ENCODE measurements around the gene AKAP13.
A peak's percentile ranks its signal among the peaks of the same experiment; 100 is the strongest.

The AKAP13 gene

GRCh38 chr15:85607842-85608241 is 227.4 kb downstream of the AKAP13 start:
- no peak for DNase-seq

DNA sequence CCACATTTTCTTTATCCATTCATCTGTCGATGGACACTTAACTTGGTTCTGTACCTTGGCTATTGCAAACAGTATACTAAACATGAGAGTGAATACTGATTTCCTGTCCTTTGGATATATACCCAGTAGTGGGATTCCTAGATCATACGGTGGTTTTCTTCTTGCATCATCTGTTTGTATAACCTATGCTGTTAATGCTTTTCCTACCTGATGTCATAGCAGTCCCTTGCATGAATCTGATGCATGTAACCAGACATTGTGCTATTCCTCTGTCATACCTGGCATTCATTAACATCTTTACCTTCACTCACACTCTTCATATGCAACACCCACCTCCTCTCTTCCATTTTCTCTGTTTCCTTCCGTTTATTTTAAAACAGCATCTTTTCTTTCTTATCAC is 229.1 kb downstream of the AKAP13 start:
- no peak for DNase-seq

DNA sequence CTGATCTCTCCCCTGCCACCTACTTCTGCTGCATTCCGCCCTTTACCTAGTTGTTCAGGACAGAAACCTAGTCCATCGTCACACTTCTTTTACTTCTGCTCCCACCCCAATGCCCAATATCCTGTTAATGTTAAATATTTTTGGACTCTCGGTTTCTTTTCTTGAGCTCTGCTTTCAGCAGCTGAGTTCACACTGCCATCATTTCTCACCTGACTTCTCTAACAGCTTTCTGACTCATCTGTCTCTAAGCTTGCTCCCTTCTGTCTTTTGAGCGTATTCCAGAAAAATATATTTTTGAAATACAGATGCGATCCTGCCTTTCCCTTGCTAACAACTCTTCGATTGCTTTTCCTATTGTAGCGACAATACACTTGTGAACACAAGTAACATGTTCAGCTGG is 231.0 kb downstream of the AKAP13 start:
- DNase-seq, result no peak

- no peak for DNase-seq
Observed at GRCh38 chr15:85614059-85614458, 233.7 kb downstream of the AKAP13 start.

GRCh38 chr15:85615930-85616329 is 235.5 kb downstream of the AKAP13 start:
- no peak for DNase-seq

GRCh38 chr15:85616549-85617110 is 236.2 kb downstream of the AKAP13 start:
- no peak for DNase-seq

DNA sequence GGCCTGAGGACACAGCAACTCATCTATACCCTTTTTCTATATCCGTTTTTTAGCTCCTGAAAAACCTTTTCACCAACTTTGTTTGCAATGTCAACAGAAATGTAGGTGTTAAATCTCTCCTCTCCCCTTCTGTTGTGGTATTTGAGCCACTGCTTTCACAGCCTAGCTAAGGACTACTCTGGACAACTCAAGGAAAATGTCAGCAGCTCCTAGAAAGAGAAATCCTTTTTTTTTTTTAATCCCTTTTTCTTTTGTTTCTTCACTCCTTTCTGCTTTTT is 237.8 kb downstream of the AKAP13 start:
- no peak for DNase-seq

GRCh38 chr15:85618956-85619491 is 238.6 kb downstream of the AKAP13 start:
- DNase-seq, result peak; percentile 46

- peak; percentile 22 for DNase-seq
Observed at GRCh38 chr15:85619992-85620689, 239.7 kb downstream of the AKAP13 start.

DNA sequence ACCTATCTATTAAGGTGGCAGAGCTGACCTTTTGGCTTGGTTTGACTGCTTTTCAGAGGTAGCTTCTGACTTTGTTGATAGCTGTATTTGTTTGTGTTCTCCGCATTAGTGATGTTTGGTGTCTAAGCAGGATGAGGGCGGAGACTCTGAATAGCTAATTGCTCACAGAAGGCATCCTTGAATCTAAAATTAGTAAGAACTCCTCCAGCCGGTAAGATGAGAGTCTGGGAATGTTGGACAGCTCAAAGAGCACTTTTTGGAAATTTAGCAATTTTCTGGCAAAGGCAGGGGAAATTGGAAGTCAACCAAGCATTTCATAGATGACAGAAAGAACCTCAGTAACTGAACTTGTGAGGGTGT is 240.3 kb downstream of the AKAP13 start:
- no peak for DNase-seq

GRCh38 chr15:85621094-85621493 is 240.7 kb downstream of the AKAP13 start:
- DNase-seq, result no peak

GRCh38 chr15:85622221-85622831 is 241.9 kb downstream of the AKAP13 start:
- DNase-seq, result no peak

- no peak for DNase-seq
Observed at GRCh38 chr15:85623315-85624049, 243.1 kb downstream of the AKAP13 start.

DNA sequence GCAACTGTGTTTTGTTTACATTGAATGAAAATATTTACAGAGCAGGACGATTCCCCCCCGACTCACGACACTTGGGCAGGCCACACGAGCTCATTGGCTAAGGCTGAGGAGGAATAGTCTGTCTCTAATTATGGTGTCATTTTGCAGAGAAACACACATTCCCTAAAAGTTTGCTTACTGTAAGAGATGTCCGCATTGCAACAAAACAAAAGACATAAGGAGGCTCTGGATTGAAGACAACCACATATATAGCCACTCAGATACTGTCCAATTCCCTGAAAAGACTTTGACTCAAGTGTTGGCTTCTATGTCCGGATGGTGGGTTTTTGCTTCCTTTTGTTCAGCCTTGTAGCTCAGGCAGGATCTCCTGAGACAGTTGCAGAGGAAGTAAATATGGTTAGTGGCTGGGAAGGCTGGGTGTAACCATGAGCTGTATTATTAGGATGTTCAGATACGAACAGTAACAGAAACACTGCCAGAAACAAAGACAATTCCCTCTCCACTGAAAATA is 243.9 kb downstream of the AKAP13 start:
- no peak for DNase-seq

DNA sequence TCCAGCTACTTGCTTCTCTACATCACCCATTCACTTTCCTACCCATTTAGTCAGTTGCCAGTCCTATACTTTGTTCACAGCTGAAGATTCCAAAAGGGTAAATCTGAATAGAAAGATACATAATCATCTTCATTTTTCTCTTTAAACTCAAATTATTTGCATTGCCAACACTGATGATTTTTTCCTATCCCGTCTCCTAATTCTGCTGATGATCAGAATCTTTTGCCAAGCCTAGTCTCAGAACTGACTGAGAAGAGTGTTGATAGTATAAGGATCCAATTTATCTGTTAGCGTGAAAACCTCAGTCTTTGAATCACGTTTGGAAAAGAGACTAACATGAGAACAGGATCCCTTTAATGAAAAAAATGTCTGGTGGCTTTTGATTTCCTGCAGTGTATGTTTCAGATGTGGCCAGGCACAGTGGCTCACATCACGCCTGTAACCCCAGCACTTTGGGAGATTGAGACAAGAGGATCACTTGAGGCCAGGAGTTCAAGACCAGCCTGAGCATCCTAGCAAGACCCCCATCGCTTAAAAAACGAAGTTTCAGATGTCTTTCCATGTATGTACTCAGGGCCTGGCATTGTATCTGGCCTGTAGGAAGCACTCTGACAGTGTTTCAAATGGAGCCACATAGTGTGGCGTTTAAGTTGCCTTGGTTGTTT is 244.9 kb downstream of the AKAP13 start:
- peak; percentile 24 for DNase-seq

- no peak for DNase-seq
Observed at GRCh38 chr15:85625856-85626255, 245.5 kb downstream of the AKAP13 start.

GRCh38 chr15:85627213-85627935 is 247.0 kb downstream of the AKAP13 start:
- no peak for DNase-seq

DNA sequence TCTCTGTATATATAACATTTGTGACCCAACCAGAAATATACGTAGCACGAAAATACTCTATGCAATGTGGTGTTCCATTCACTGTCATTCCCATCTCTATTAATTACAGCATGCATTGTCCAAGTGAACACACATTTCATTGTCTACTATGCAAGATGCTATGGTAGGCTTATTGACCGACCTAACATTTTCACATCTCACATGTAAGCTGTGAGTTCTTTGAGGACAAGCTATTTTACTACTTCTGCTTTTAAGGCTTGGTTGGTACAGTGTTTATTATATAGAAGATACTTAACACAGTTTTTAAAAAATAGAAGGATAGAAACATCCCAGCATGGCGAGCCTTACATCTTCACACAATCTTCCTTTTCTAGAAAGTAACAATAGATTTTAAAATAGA is 249.9 kb downstream of the AKAP13 start:
- no peak for DNase-seq

- no peak for DNase-seq
Observed at GRCh38 chr15:85631018-85631417, 250.6 kb downstream of the AKAP13 start.

DNA sequence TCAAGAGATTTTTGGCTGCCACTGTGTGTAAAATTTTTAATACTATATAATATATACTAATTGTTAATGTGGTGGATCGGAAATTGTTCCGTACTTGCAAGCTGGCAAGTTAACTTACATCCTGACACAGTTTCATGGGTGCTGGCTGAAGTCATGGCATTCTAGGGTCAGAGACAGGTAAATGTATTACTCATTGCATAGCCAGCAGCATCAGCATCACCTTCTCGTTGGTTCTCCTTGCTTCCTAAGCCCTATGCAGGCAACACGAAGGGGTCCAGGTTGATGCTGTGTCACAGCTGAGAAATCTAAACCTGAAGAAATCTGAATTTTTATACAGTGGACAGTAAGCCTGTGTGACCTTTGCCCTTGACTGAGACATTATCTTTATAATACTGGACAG is 251.6 kb downstream of the AKAP13 start:
- DNase-seq, result no peak

- no peak for DNase-seq
Observed at GRCh38 chr15:85633859-85634258, 253.5 kb downstream of the AKAP13 start.

DNA sequence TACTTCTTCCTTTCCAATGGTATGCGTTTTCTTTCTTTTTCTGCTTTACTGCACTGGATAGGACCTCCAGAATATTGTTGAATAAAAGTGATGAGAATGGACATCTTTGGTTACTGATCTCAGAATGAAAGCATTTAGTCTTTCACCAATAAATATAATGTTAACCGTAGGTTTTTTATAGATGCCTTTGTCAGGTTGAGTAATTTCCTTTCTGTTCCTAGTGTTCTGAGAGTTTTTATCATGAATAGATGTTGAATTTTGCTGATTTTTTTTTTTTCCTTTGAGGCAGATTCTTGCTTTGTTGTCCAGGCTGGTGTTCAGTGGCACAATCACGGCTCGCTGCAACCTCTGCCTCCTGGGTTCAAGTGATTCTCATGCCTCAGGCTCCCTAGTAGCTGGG is 255.9 kb downstream of the AKAP13 start:
- DNase-seq, result no peak

Measured in activated CD4-positive, alpha-beta T cell treated with anti-CD3 and anti-CD28 coated beads, Interleukin-2, amount 50 U/mL, for 1 hour (primary cell).